Right hindlimb (tissue), 1 donor: ENCODE results near the gene MND1.
"Not testable (repeated sequence)": the region's sequence is repeated elsewhere in the genome, so short reads cannot be mapped to it uniquely, and the experiment has no call there.

ENCODE experiments used
- DNase-seq: peaks from one replicate; pipeline ENCODE4 v3.0.0-alpha.2; 2018

Gene MND1

GRCh38 chr4:153448003-153448731 lies 103.7 kb downstream of the MND1 start:
- DNase-seq: peak; percentile 35

GRCh38 chr4:153449338-153449737 lies 104.8 kb downstream of the MND1 start:
- DNase-seq: no peak

- no peak for DNase-seq
Observed at GRCh38 chr4:153450544-153450917, 106.0 kb downstream of the MND1 start.

- not testable (repeated sequence) for DNase-seq
Observed at GRCh38 chr4:153451145-153451544, 106.7 kb downstream of the MND1 start.

GRCh38 chr4:153451911-153452657 lies 107.6 kb downstream of the MND1 start:
- DNase-seq: no peak

- DNase-seq: no peak
Observed at GRCh38 chr4:153452658-153453378, 108.3 kb downstream of the MND1 start.

- no peak for DNase-seq
Observed at GRCh38 chr4:153453402-153453801, 108.9 kb downstream of the MND1 start.

- no peak for DNase-seq
Observed at GRCh38 chr4:153458969-153459368, 114.5 kb downstream of the MND1 start.

GRCh38 chr4:153461549-153461948 lies 117.1 kb downstream of the MND1 start:
- not testable (repeated sequence) for DNase-seq

GRCh38 chr4:153464068-153464467 lies 119.6 kb downstream of the MND1 start:
- no peak for DNase-seq
